ENCODE measurements around the gene OR56B1.

OR56B1 gene

GRCh38 chr11:5737091-5737490, 843 bp downstream of the OR56B1 start:
- DNase-seq, result no peak

DNA sequence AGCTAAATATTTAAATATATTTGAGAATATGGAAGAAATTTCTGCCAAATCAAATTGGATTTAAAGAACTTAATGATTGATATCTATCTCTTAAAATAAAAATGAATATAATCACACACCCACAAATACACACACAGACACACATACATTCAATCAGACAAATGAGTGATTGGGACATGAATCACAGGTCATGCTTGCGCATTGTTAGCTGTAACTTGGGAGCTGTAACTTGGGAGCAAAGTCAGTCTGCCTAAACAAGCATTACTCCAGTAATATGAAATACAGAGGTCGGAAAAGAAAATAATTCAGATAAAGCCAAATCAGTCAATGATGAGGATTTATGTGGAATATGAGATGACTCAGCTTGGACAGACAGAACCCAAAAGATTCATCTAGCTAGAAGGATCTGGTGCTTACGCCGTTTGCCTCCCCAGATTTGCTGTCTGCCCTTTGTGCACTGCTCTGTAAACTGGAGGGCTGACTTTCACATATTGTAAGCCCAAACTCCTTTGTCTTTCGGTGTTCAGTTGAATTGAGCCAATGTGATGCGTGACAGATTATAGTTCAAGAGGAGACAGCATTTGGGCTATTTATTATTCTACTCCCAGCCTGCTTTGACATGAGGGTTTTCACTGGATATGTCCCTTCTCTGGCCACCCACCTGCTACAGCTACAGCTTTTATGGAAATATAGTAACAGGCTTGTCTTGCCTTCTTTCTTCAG, 1.6 kb downstream of the OR56B1 start:
- no peak for DNase-seq

DNA sequence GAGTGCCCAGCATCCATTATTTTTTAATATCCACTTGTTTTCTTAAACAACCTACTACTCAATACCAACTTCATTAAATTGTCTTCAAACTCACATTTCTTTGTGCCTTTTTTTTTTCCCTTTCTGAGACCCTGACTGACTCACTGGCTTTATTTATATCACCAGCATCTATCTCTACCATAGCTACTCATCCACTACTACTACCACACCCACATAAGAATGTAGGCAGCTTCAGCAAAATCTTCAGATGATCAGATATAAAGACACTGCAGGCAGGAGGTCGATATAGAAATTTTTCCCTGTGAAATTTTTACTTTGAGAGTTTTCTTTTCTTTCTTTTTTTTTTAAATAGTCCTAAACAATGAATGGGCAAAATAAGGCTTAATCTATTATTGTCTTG, 2.2 kb downstream of the OR56B1 start:
- DNase-seq, result no peak

DNA sequence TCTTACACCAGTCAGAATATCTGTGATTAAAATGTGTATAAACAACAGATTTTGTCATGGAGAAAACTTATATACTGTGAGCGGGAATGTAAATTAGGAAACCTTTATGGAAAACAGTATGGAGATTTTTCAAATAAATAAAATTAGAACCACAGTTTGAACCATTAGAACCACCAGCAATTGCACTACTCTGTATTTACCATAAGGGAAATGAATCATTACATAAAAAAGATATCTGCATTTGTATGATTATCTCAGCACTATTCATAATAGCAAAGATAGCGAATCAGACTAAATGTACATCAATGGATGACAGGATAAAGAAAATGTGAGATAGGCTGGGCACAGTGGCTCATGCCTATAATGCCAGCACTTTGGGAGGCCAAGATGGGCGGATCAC, 10.4 kb downstream of the OR56B1 start:
- no peak for DNase-seq

GRCh38 chr11:5749836-5750235, 13.6 kb downstream of the OR56B1 start:
- no peak for DNase-seq

GRCh38 chr11:5753943-5754342, 17.7 kb downstream of the OR56B1 start, which contains the start of gene OR52N4:
Gene OR52N4, plus strand, starts transcription at chr11:5754243. Its CDS starts 498 bp downstream, at chr11:5754741.
- no peak for DNase-seq

GRCh38 chr11:5767056-5767455, 30.8 kb downstream of the OR56B1 start:
- DNase-seq, result no peak

- DNase-seq, result no peak
Observed at GRCh38 chr11:5783255-5783654, 47.0 kb downstream of the OR56B1 start, which contains the start of gene OR52N5. Gene OR52N5, minus strand, starts transcription at chr11:5783355. Its CDS starts 4,721 bp downstream, at chr11:5778634.

Data from NCI-H1930 (cell line).